ENCODE data around the gene WDSUB1.

The WDSUB1 gene

DNA sequence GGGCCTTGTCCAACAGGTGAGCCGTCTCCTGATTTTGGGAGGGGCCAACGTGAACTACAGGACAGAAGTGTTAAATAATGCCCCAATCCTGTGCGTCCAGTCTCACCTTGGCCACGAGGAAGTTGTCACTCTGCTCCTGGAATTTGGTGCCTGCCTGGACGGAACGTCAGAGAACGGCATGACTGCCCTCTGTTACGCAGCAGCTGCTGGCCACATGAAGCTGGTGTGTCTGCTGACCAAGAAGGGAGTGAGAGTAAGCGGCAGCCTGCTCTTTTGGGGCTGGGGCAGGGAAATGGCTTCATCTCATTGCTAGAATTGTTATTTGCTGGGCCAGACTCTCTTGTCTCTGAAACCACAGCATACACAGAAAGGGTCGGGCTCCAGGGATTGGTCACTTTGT lies 92.3 kb downstream of the WDSUB1 start:
- DNase-seq, result no peak

DNA sequence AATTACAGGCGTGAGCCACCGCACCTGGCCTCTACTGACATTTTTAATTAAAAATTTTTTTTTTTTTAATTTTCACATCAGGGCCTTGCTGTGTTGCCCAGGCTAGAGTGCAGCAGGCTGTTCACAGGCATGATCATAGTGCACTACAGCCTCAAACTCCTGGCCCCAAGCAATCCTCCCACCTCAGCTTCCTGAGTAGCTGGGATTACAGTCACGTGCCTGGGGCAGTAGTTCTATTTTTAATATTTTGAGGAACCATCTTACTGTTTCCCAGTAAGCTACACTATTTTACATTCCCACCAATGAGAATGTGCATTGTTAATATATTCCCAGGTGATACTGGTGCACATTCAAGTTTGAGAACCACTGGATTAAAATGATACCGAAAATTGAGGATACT lies 92.7 kb downstream of the WDSUB1 start:
- no peak for DNase-seq

DNA sequence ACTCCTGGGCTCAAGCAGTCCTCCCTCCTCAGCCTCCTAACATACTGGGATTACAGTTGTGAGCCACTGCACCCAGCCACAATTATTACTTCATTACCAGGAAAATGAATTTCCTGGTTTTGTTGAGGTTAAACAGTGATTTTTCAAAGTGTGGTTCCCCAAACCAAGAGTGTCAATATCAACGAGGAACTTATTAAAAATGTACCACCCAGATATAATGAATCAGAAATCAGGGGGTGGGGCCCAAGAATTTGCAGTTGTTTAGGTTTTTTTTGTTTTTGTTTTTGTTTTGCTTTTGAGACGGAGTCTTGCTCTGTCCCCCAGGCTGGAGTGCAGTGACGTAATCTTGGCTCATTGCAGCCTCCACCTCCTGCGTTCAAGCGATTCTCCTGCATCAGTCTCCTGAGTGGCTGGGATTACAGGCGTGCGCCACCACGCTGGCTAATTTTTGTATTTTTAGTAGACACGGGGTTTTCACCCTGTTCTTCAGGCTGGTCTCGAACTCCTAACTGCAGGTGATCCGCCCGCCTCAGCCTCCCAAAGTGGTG lies 94.1 kb downstream of the WDSUB1 start:
- DNase-seq, result no peak

DNA sequence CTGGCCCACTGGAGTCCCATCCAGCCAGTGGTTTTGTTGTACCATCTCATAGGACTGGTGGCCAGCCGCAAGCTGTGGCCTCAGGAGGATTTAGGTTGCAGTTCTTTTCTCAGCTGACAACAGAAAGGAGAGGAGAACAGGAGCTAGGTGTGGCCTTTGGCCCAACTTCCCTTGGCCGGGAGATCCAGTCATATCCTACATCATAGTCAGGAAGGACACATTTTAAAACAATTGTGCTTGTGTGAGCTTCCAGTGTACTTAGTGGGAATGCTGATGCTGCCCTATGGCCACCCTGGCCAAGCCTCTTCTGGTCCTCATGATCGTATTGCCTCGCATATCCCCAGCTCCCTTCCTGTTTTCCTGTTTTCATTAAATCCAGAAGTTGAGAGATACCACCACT lies 98.1 kb downstream of the WDSUB1 start:
- DNase-seq, result no peak

DNA sequence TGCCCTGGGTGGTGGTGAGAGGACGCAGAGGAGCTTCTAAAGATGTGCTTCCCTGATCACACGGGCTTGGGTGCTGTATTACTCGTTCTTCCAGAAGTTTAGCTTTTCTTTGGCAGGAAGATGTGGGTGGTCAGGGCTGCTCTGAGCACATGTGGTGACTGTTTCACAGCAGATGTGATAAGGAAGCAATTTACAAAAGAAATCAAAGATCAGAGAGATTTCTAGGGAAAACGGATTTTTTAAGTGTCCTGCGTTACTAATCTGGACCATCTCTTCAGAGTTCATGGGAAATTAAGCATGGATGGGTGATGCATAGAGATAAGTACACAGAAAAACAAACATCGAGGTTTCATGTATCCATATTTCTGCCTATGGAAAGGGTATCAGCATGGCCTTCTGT lies 99.4 kb downstream of the WDSUB1 start:
- DNase-seq, result no peak

DNA sequence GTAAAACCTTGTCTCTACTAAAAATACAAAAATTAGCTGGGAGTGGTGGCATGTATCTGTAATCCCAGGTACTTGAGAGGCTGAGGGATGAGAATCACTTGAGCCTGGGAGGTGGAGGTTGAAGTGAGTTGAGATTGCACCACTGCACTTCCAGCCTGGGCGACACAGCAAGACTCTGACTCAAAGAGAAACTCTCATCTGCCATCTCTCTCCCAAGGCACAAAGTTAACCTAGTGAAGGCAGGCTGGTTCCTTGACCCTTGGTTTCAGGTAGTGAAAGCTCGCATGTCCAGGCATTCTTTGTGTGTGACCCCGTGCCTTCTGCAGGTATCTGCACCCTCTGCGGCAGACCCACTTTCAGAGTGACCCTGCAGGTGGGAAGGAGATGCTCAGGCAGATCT lies 100.0 kb downstream of the WDSUB1 start:
- DNase-seq, result peak; percentile 14

Data from activated CD4-positive, alpha-beta T cell treated with anti-CD3 and anti-CD28 coated beads, Interleukin-2, amount 50 U/mL, for 16 hours (primary cell).